Breast epithelium (tissue), 4 donors: ENCODE data around the gene JUND. TPM values are rescaled to one million over a fixed set of nuclear protein-coding genes. Genes with fewer than 3 reads are reported as not detected.

Experiments
- DNase-seq, 2 donors: peaks; one replicate each; pipeline ENCODE4 v3.0.0-alpha.2; 2019; ENCODE audit warnings: low spot score in 2 of 2
- H3K27ac ChIP-seq, 2 donors: fragments of 200-600 bp; sonication (generic) in 1 of 2; one replicate each; pipeline ENCODE4 v1.5.1; 2016 to 2019; ENCODE audit warnings: mild to moderate bottlenecking in 1 of 2
- H3K27me3 ChIP-seq, 2 donors: fragments of 200-600 bp; sonication (generic) in 1 of 2; one replicate each; pipeline versions ENCODE4 v1.5.1 to v1.6.0; 2017 to 2019; ENCODE audit warnings: control low read depth in 1 of 2, mild to moderate bottlenecking in 1 of 2
- H3K36me3 ChIP-seq: fragments of 200-600 bp; one replicate; pipeline ENCODE4 v1.5.1; 2019
- H3K4me1 ChIP-seq, 2 donors: fragments of 200-600 bp; sonication (generic); one replicate each; pipeline ENCODE4 v1.5.1; 2016 to 2019; ENCODE audit warnings: control low read depth in 1 of 2
- H3K4me3 ChIP-seq, 3 donors: fragments of 200-600 bp; sonication (generic); 1 replicate in 2 of 3; 2 replicates in 1 of 3; pipeline ENCODE4 v1.5.1; 2016 to 2019; ENCODE audit warnings: mild to moderate bottlenecking in 3 of 3, moderate library complexity in 2 of 3
- H3K9me3 ChIP-seq, 2 donors: fragments of 200-600 bp; sonication (generic) in 1 of 2; one replicate each; pipeline ENCODE4 v1.5.1; 2016 to 2019; ENCODE audit warnings: control low read depth in 1 of 2
- CTCF ChIP-seq, 3 donors: fragments of 450-650 bp; IDR thresholded peaks; one replicate each; pipeline ENCODE4 v1.5.1; 2016 to 2017; ENCODE audit warnings: antibody characterized with exemption in 3 of 3, mild to moderate bottlenecking in 3 of 3, moderate library complexity in 3 of 3
- POLR2A ChIP-seq: fragments of 450-650 bp; IDR thresholded peaks from one replicate; pipeline ENCODE4 v1.6.1; 2016; ENCODE audit warnings: antibody characterized with exemption, mild to moderate bottlenecking, moderate library complexity
- POLR2AphosphoS5 ChIP-seq, 3 donors: sonication (generic); formaldehyde crosslinking; IDR thresholded peaks; one replicate each; pipeline ENCODE4 v1.6.1; 2017; ENCODE audit warnings: antibody characterized with exemption in 3 of 3
- intact Hi-C: fragments of 100-400 bp; cut with DNase I; formaldehyde crosslinking; loops from one replicate; pipeline ENCODE4 v1.15.1; 2023; ENCODE audit warnings: low total_unique reads
- total RNA-seq, 3 donors: library from RNA; depleted of rRNA; stranded (reverse); fragments of >200 nt; gene quantifications; one replicate each; pipeline ENCODE4 v1.1.0, GENCODE V29; 2016

JUND gene
- total RNA-seq, 3 donors from 2014 or later, result 325 to 833 (median 602) TPM

- H3K9me3 ChIP-seq, result no peaks in the 10 kb centered on the region
- no peak for TF ChIP-seq CTCF (IDR thresholded peaks at IDR 0.05)
- no peaks in the 10 kb centered on the region for H3K27me3 ChIP-seq
- no peaks in the 10 kb centered on the region for H3K4me1 ChIP-seq
- intact Hi-C loops, result no loop called here
- H3K27ac ChIP-seq, result peak overlapping the region; percentile 99 to 100
- no peak overlapping the region for H3K4me3 ChIP-seq
- no peak for DNase-seq
- no peaks in the 10 kb centered on the region for H3K36me3 ChIP-seq
Measured at GRCh38 chr19:18294467-18294864, 13.0 kb upstream of the JUND start.

- intact Hi-C loops, result no loop called here
- H3K4me1 ChIP-seq, result no peaks in the 10 kb centered on the region
- no peaks in the 10 kb centered on the region for H3K27me3 ChIP-seq
- no peaks in the 10 kb centered on the region for H3K36me3 ChIP-seq
- no peak for DNase-seq
- H3K4me3 ChIP-seq, result peak overlapping the region; percentile 52 to 78 (median 73)
- no peaks in the 10 kb centered on the region for H3K9me3 ChIP-seq
- no peak for TF ChIP-seq POLR2A
- TF ChIP-seq POLR2AphosphoS5 (IDR thresholded peaks at IDR 0.05), result no peak
- TF ChIP-seq CTCF (IDR thresholded peaks at IDR 0.05), result no peak
- peak overlapping the region; percentile 99 to 100 for H3K27ac ChIP-seq
Measured at GRCh38 chr19:18293642-18294466, 12.4 kb upstream of the JUND start.

- no peaks in the 10 kb centered on the region for H3K4me1 ChIP-seq
- H3K36me3 ChIP-seq, result no peaks in the 10 kb centered on the region
- peak; percentile 70 for DNase-seq
- intact Hi-C loops, result no loop called here
- TF ChIP-seq POLR2AphosphoS5 (IDR thresholded peaks at IDR 0.05) (peak in 1 of 3 donors; percentile 54), CTCF (IDR thresholded peaks at IDR 0.05) (no peak), POLR2A (no peak)
- H3K27ac ChIP-seq, result peak overlapping the region; percentile 99 to 100
- H3K4me3 ChIP-seq, result peak overlapping the region; percentile 52 to 78 (median 73)
- H3K27me3 ChIP-seq, result no peaks in the 10 kb centered on the region
- H3K9me3 ChIP-seq, result no peaks in the 10 kb centered on the region
Measured at GRCh38 chr19:18292810-18293641, 11.6 kb upstream of the JUND start.

- no peaks in the 10 kb centered on the region for H3K9me3 ChIP-seq
- peak overlapping the region; percentile 52 to 78 (median 73) for H3K4me3 ChIP-seq
- no peaks in the 10 kb centered on the region for H3K27me3 ChIP-seq
- intact Hi-C loops, result no loop called here
- no peaks in the 10 kb centered on the region for H3K4me1 ChIP-seq
- DNase-seq, result peak in 1 of 2 donors; percentile 64
- peak overlapping the region; percentile 99 to 100 for H3K27ac ChIP-seq
- no peaks in the 10 kb centered on the region for H3K36me3 ChIP-seq
- TF ChIP-seq CTCF (IDR thresholded peaks at IDR 0.05) (no peak), POLR2A (peak; percentile 53), POLR2AphosphoS5 (IDR thresholded peaks at IDR 0.05) (peak in 1 of 3 donors; percentile 72)
Measured at GRCh38 chr19:18292462-18292809, 11.0 kb upstream of the JUND start.
